Left ventricle myocardium inferior (tissue), 1 donor: Measurements from ENCODE around the gene MAGI2. TPM values are rescaled to one million over a fixed set of nuclear protein-coding genes. Genes with fewer than 3 reads are reported as not detected.

Source experiments
- DNase-seq: peaks from one replicate; pipeline ENCODE4 v3.0.0-alpha.2; 2020
- H3K27ac ChIP-seq: fragments of 200-600 bp; replicated peaks from 2 replicates; pipeline ENCODE4 v1.8.0; 2021
- H3K27me3 ChIP-seq: fragments of 200-600 bp; 2 replicates; pipeline ENCODE4 v1.8.0; 2021; ENCODE audit warnings: low read depth
- H3K36me3 ChIP-seq: fragments of 200-600 bp; 2 replicates; pipeline ENCODE4 v1.8.0; 2021
- H3K4me1 ChIP-seq: fragments of 200-600 bp; 2 replicates; pipeline ENCODE4 v1.8.0; 2021
- H3K4me3 ChIP-seq: fragments of 200-600 bp; 2 replicates; pipeline ENCODE4 v1.8.0; 2021; ENCODE audit warnings: mild to moderate bottlenecking, moderate library complexity
- H3K9me3 ChIP-seq: fragments of 200-600 bp; replicated peaks from 2 replicates; pipeline ENCODE4 v1.8.0; 2021
- intact Hi-C: fragments of 100-400 bp; cut with micrococcal nuclease; formaldehyde crosslinking; loops from one replicate; pipeline ENCODE4 v1.11.0; 2022
- total RNA-seq: library from RNA; stranded (reverse); fragmentation: NEBNext Ultra II Directional; extraction: Animal tissue kit (Norgen Biotek cat#: 25700); gene quantifications from one replicate; pipeline ENCODE4 v1.2.1, GENCODE V29; 2021
- TF ChIP-seq, protein P1 (sequence below): fragments of 200-600 bp; IDR thresholded peaks from 2 replicates; pipeline ENCODE4 v1.8.0; 2021; ENCODE audit warnings: antibody characterized with exemption, mild to moderate bottlenecking, borderline replicate concordance
- donor health status: DM: no; HTN: yes; CAD: no; lungs with severe emphysema.

Gene MAGI2
- total RNA-seq, 1 donor from 2014 or later, result 4.5 TPM

DNA sequence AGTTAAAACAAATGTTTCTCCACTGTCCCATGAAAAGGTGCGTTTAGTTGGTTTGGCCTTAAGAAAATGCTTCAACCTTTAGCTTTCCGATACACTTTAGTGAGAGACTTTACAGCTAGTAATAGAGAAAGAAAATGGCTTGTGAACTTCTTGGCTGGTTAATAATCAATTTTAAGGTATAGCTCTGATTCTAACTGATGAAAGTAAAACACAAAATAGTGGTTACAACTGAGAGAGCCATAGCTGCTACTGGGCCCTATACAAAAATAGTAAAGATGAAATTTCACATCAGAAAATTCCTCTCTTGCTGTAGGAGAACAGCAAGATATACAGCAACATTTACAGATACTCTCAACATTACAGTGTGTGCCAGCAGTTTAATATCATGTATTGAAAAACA, 1283.5 kb downstream of the MAGI2 start:
- Histone ChIP-seq H3K27ac (no peak overlapping the region), H3K4me1 (peaks cover 10% of the 10 kb centered on the region), H3K27me3 (no peaks in the 10 kb centered on the region), H3K36me3 (no peaks in the 10 kb centered on the region), H3K4me3 (no peak overlapping the region), H3K9me3 (no peaks in the 10 kb centered on the region)
- no peak for DNase-seq
- intact Hi-C loops, result no loop called here
- TF ChIP-seq, protein P1, sequence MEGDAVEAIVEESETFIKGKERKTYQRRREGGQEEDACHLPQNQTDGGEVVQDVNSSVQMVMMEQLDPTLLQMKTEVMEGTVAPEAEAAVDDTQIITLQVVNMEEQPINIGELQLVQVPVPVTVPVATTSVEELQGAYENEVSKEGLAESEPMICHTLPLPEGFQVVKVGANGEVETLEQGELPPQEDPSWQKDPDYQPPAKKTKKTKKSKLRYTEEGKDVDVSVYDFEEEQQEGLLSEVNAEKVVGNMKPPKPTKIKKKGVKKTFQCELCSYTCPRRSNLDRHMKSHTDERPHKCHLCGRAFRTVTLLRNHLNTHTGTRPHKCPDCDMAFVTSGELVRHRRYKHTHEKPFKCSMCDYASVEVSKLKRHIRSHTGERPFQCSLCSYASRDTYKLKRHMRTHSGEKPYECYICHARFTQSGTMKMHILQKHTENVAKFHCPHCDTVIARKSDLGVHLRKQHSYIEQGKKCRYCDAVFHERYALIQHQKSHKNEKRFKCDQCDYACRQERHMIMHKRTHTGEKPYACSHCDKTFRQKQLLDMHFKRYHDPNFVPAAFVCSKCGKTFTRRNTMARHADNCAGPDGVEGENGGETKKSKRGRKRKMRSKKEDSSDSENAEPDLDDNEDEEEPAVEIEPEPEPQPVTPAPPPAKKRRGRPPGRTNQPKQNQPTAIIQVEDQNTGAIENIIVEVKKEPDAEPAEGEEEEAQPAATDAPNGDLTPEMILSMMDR, result no peak

- Histone ChIP-seq H3K4me1 (peaks cover 19% of the 10 kb centered on the region), H3K27ac (no peak overlapping the region), H3K36me3 (no peaks in the 10 kb centered on the region), H3K27me3 (no peaks in the 10 kb centered on the region), H3K4me3 (no peak overlapping the region), H3K9me3 (no peaks in the 10 kb centered on the region)
- no peak for DNase-seq
- TF ChIP-seq, protein P1, result no peak
- intact Hi-C loops, result no loop called here
Measured at GRCh38 chr7:78168865-78169264, 1284.6 kb downstream of the MAGI2 start.

DNA sequence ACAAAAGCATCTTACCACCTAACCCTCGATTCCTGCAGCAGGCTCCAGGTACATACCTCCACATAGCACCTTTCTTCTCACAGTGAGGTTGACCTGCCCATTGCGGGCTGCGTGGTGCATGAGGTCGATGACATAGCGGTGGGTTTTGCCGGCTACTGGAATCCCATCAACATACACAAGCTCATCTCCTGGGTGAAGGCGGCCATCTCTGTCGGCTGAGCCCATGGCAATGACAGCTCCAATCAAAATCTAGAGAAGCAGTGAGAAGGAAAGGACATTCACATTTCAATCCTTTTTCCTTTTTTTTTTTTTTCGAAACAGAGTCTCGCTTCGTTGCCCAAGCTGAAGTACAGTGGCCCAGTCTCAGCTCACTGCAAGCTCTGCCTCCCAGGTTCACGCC, 1285.6 kb downstream of the MAGI2 start:
- no peaks in the 10 kb centered on the region for H3K36me3 ChIP-seq
- TF ChIP-seq, protein P1, result no peak
- H3K9me3 ChIP-seq, result no peaks in the 10 kb centered on the region
- no peak overlapping the region for H3K4me3 ChIP-seq
- peaks cover 19% of the 10 kb centered on the region for H3K4me1 ChIP-seq
- no peaks in the 10 kb centered on the region for H3K27me3 ChIP-seq
- no peak overlapping the region for H3K27ac ChIP-seq
- DNase-seq, result no peak
- intact Hi-C loops, result no loop called here

GRCh38 chr7:78165854-78166253, 1287.6 kb downstream of the MAGI2 start:
- H3K4me1 ChIP-seq, result peaks cover 19% of the 10 kb centered on the region
- intact Hi-C loops, result no loop called here
- no peak overlapping the region for H3K4me3 ChIP-seq
- no peak overlapping the region for H3K27ac ChIP-seq
- no peaks in the 10 kb centered on the region for H3K36me3 ChIP-seq
- no peak for DNase-seq
- TF ChIP-seq, protein P1, result no peak
- H3K9me3 ChIP-seq, result no peaks in the 10 kb centered on the region
- H3K27me3 ChIP-seq, result no peaks in the 10 kb centered on the region

GRCh38 chr7:78165454-78165853, 1288.0 kb downstream of the MAGI2 start:
- H3K4me1 ChIP-seq, result peaks cover 19% of the 10 kb centered on the region
- no peaks in the 10 kb centered on the region for H3K9me3 ChIP-seq
- DNase-seq, result no peak
- intact Hi-C loops, result no loop called here
- H3K4me3 ChIP-seq, result no peak overlapping the region
- no peaks in the 10 kb centered on the region for H3K27me3 ChIP-seq
- H3K27ac ChIP-seq, result no peak overlapping the region
- TF ChIP-seq, protein P1, result no peak
- H3K36me3 ChIP-seq, result no peaks in the 10 kb centered on the region

GRCh38 chr7:78164459-78164858, 1289.0 kb downstream of the MAGI2 start:
- Histone ChIP-seq H3K36me3 (no peaks in the 10 kb centered on the region), H3K4me1 (peaks cover 17% of the 10 kb centered on the region), H3K9me3 (no peaks in the 10 kb centered on the region), H3K4me3 (no peak overlapping the region), H3K27ac (no peak overlapping the region), H3K27me3 (no peaks in the 10 kb centered on the region)
- intact Hi-C loops, result no loop called here
- TF ChIP-seq, protein P1, result no peak
- DNase-seq, result no peak
